GM12865 (cell line): ENCODE measurements around the gene HS3ST4.

Experiments used
- DNase-seq: peaks from one replicate; pipeline ENCODE4 v3.0.0; 2010; ENCODE audit warnings: low read depth
- H3K4me3 ChIP-seq: 2 replicates; pipeline ENCODE4 v1.5.1; 2011; ENCODE audit warnings: mild to moderate bottlenecking, low read depth, low read length, control low read depth
- CTCF ChIP-seq: IDR thresholded peaks from 2 replicates; pipeline ENCODE4 v1.5.1; 2011; ENCODE audit warnings: low read length, control low read depth, low read depth, inconsistent platforms; ENCODE audit not compliant: insufficient read depth; ENCODE audit errors: missing control alignments

Gene HS3ST4

GRCh38 chr16:25957707-25958106, 265.9 kb downstream of the HS3ST4 start:
- no peak for DNase-seq
- H3K4me3 ChIP-seq: no peak overlapping the region
- no peak for TF ChIP-seq CTCF

GRCh38 chr16:25959221-25959620, 267.5 kb downstream of the HS3ST4 start:
- no peak for DNase-seq
- no peak for TF ChIP-seq CTCF
- H3K4me3 ChIP-seq: no peak overlapping the region

GRCh38 chr16:25966172-25967097, 274.7 kb downstream of the HS3ST4 start:
- no peak for TF ChIP-seq CTCF
- DNase-seq: peak; percentile 73
- no peak overlapping the region for H3K4me3 ChIP-seq

- H3K4me3 ChIP-seq: no peak overlapping the region
- DNase-seq: no peak
- no peak for TF ChIP-seq CTCF
These were observed 285.4 kb downstream of the HS3ST4 start for GRCh38 chr16:25977121-25977520.

GRCh38 chr16:25978218-25978617, 286.5 kb downstream of the HS3ST4 start:
- no peak for DNase-seq
- H3K4me3 ChIP-seq: no peak overlapping the region
- no peak for TF ChIP-seq CTCF

GRCh38 chr16:25988084-25988483, 296.3 kb downstream of the HS3ST4 start:
- TF ChIP-seq CTCF: no peak
- H3K4me3 ChIP-seq: no peak overlapping the region
- DNase-seq: no peak
